Uterus (tissue), 2 donors: ENCODE data around the gene TMEM132A.

Experiments used
- POLR2A ChIP-seq, 2 donors: fragments of 450-650 bp; IDR thresholded peaks; one replicate each; pipeline ENCODE4 v1.6.1; 2016; ENCODE audit warnings: antibody characterized with exemption in 2 of 2, mild to moderate bottlenecking in 1 of 2, moderate library complexity in 1 of 2
- TF ChIP-seq, protein P1 (sequence below), 4 experiments: fragments of 200-600 bp in 2 of 4; fragments of 450-650 bp in 2 of 4; sonication (generic) in 2 of 4; IDR thresholded peaks; one replicate each; pipeline ENCODE4 v1.5.1; 2016 to 2019; ENCODE audit warnings: antibody characterized with exemption in 4 of 4, mild to moderate bottlenecking in 2 of 4, moderate library complexity in 1 of 4

DNA sequence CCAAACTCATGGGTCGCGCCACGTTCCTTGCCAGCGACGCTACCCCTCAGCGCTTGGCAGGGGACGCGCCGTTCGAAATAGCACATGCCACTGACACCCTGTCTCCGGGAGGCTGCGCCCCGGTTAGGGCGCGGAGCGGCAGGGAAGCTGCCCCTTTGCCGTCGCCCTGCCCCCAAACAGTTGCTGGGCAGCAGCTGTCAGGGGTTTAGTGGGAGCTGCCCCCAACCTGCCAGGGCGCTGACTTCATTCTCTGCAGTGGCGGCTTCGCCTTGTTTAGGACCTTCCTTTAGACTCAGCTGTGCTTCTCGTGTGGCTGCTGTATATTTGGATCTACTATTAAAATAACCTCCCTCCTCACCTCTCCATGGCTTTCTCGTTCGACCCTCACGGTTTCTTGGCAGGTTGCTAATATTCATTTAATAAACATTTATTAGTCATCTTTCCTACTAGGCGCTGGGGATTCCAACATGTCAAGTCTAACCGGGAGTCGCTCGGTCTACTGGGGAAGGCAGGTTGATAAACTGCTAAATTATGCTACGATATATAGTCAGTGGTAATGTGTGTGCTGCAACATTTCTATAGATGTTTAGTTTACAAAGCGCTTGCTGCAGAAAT, 9.5 kb upstream of the TMEM132A start:
- TF ChIP-seq, protein P1, sequence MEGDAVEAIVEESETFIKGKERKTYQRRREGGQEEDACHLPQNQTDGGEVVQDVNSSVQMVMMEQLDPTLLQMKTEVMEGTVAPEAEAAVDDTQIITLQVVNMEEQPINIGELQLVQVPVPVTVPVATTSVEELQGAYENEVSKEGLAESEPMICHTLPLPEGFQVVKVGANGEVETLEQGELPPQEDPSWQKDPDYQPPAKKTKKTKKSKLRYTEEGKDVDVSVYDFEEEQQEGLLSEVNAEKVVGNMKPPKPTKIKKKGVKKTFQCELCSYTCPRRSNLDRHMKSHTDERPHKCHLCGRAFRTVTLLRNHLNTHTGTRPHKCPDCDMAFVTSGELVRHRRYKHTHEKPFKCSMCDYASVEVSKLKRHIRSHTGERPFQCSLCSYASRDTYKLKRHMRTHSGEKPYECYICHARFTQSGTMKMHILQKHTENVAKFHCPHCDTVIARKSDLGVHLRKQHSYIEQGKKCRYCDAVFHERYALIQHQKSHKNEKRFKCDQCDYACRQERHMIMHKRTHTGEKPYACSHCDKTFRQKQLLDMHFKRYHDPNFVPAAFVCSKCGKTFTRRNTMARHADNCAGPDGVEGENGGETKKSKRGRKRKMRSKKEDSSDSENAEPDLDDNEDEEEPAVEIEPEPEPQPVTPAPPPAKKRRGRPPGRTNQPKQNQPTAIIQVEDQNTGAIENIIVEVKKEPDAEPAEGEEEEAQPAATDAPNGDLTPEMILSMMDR (IDR thresholded peaks at IDR 0.05): no peak
- no peak for TF ChIP-seq POLR2A (IDR thresholded peaks at IDR 0.05)
